Measurements from ENCODE around the gene STAT4.

- TF ChIP-seq CTCF (IDR thresholded peaks at IDR 0.05; ENCODE audit: low read depth, low read length, missing input control) (peak; percentile 42), GABPA (IDR thresholded peaks at IDR 0.05 in 1 of 2, conservative IDR thresholded peaks at IDR 0.05 in 1 of 2) (no peak), REST (IDR thresholded peaks at IDR 0.05) (no peak), TAF1 (conservative IDR thresholded peaks at IDR 0.05) (no peak), EGR1 (IDR thresholded peaks at IDR 0.05; ENCODE audit: low read depth in 2 of 2) (no peak), SP1 (IDR thresholded peaks at IDR 0.05) (no peak), FOXA1 (IDR thresholded peaks at IDR 0.05) (no peak), YY1 (IDR thresholded peaks at IDR 0.05) (no peak), HNF4G (IDR thresholded peaks at IDR 0.05) (no peak), FOXA2 (IDR thresholded peaks at IDR 0.05) (no peak), ZBTB33 (IDR thresholded peaks at IDR 0.05) (no peak)
- TF ChIP-seq, protein P1, sequence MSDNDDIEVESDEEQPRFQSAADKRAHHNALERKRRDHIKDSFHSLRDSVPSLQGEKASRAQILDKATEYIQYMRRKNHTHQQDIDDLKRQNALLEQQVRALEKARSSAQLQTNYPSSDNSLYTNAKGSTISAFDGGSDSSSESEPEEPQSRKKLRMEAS (IDR thresholded peaks at IDR 0.05) = no peak
These were observed 154.4 kb downstream of the STAT4 start for GRCh38 chr2:190996338-190996946.

All from liver (tissue), 3 donors.